HFFc6 (cell line): ENCODE results near the gene CELF6. TPM values are rescaled to one million over a fixed set of nuclear protein-coding genes. Genes with fewer than 3 reads are reported as not detected.

ENCODE experiments used
- DNase-seq: peaks from one replicate; pipeline ENCODE4 v3.0.0-alpha.2; 2018
- H3K27ac Mint-ChIP-seq: 2 replicates; pipeline ENCODE4 v1.8.0; 2020; ENCODE audit warnings: mild to moderate bottlenecking, mixed read lengths
- H3K27me3 Mint-ChIP-seq: 2 replicates; pipeline ENCODE4 v1.8.0; 2021; ENCODE audit warnings: mild to moderate bottlenecking, moderate library complexity, mixed read lengths; ENCODE audit not compliant: insufficient read depth
- H3K36me3 Mint-ChIP-seq: 2 replicates; pipeline ENCODE4 v1.8.0; 2021; ENCODE audit warnings: low read depth, mixed read lengths
- H3K4me1 Mint-ChIP-seq: 2 replicates; pipeline ENCODE4 v1.8.0; 2020; ENCODE audit warnings: low read depth, mixed read lengths
- H3K4me3 Mint-ChIP-seq: 2 replicates; pipeline ENCODE4 v1.8.0; 2020; ENCODE audit warnings: mild to moderate bottlenecking, moderate library complexity, mixed read lengths
- H3K9me3 Mint-ChIP-seq: 2 replicates; pipeline ENCODE4 v1.8.0; 2020; ENCODE audit warnings: mild to moderate bottlenecking, mixed read lengths
- total RNA-seq, 6 experiments: library from RNA; stranded (reverse); fragmentation: NEBNext Ultra II Directional; extraction: Animal tissue kit (Norgen Biotek cat#: 25700); gene quantifications; 2 replicates in 1 of 6; 3 replicates in 5 of 6; pipeline ENCODE4 v1.2.3, GENCODE V29; 2021
- TF ChIP-seq, protein P1 (sequence below): fragments of 200-600 bp; sonication (generic); IDR thresholded peaks from 2 replicates; pipeline ENCODE4 v1.5.0; 2021; ENCODE audit warnings: antibody characterized with exemption, mild to moderate bottlenecking

Gene CELF6
- total RNA-seq, 6 experiments from 2014 or later, result 0.11 to 0.14 (median 0.12) TPM; not detected in 2

DNA sequence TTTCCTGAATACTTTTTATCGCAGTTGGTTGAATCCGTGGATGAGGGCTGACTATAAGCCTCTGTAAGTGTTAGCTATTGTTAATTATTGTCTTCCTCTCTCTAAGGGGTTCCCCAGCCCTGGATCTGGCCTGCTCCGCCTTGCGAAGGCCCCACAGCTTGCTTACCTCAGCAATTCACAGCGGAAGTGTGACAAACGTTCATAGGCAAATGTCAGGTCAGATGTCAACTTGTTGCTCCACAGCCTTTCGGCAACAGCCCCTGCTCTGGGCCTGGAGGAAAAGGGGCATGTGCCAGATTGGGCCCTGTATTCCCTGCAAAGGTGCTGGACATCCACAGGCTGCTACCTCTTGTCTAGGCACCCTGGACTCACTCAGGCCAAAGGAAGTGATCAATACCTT, 25.3 kb upstream of the CELF6 start:
- no peak for DNase-seq
- H3K4me3 Mint-ChIP-seq, result no peak overlapping the region
- peaks cover 11% of the 10 kb centered on the region for H3K4me1 Mint-ChIP-seq
- H3K27ac Mint-ChIP-seq, result no peak overlapping the region
- peaks cover 20% of the 10 kb centered on the region for H3K36me3 Mint-ChIP-seq
- TF ChIP-seq, protein P1, sequence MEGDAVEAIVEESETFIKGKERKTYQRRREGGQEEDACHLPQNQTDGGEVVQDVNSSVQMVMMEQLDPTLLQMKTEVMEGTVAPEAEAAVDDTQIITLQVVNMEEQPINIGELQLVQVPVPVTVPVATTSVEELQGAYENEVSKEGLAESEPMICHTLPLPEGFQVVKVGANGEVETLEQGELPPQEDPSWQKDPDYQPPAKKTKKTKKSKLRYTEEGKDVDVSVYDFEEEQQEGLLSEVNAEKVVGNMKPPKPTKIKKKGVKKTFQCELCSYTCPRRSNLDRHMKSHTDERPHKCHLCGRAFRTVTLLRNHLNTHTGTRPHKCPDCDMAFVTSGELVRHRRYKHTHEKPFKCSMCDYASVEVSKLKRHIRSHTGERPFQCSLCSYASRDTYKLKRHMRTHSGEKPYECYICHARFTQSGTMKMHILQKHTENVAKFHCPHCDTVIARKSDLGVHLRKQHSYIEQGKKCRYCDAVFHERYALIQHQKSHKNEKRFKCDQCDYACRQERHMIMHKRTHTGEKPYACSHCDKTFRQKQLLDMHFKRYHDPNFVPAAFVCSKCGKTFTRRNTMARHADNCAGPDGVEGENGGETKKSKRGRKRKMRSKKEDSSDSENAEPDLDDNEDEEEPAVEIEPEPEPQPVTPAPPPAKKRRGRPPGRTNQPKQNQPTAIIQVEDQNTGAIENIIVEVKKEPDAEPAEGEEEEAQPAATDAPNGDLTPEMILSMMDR, result no peak
- H3K27me3 Mint-ChIP-seq, result no peaks in the 10 kb centered on the region; the same call in 1 of the 2 replicates
- no peaks in the 10 kb centered on the region for H3K9me3 Mint-ChIP-seq

DNA sequence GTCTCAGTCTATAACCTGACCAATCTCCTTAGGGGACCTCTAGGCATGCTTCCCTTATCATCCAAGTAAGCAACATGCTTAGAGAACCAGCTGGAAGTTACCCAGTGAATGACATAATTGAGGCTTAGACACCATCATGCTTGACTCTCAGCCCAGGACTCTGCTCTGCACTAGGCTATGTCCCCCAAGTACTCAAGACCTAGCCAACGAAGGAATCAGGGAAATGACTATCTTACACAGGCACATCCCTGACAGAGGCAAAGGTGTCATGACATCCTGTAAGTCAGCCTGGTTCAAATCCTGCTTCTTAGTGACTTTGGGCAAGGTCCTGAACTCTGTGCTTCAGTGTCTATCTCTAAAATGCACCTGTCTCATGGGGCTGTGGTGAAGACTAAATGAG, 24.6 kb upstream of the CELF6 start:
- TF ChIP-seq, protein P1, result no peak
- H3K4me1 Mint-ChIP-seq, result peaks cover 17% of the 10 kb centered on the region
- peaks cover 20% of the 10 kb centered on the region for H3K36me3 Mint-ChIP-seq
- no peaks in the 10 kb centered on the region for H3K9me3 Mint-ChIP-seq
- H3K27me3 Mint-ChIP-seq, result no peaks in the 10 kb centered on the region; the same call in 1 of the 2 replicates
- no peak overlapping the region for H3K4me3 Mint-ChIP-seq
- DNase-seq, result no peak
- no peak overlapping the region for H3K27ac Mint-ChIP-seq

DNA sequence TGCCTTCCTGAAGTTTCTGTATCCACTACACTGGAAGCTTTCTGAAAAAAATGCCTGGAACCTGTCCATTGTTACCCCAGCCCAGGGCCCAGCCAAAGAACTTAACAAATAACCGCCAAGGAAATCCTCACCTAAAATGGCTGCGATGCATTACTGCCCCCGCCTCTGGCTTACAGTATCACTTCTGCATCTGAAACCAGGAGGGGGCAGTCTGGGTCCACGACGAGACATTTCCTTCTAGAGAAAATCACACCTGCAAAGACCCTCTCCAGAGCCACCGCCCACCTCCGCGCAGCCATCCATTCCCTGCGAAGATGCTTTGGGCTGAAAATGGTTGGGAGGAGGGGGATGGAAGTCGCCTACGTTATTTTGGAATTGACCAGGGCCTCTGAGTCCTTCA, 22.4 kb upstream of the CELF6 start:
- Mint-ChIP-seq H3K4me1 (peaks cover 37% of the 10 kb centered on the region), H3K4me3 (no peak overlapping the region), H3K9me3 (no peaks in the 10 kb centered on the region), H3K27me3 (peaks cover 1% of the 10 kb centered on the region), H3K36me3 (peaks cover 7% of the 10 kb centered on the region), H3K27ac (no peak overlapping the region)
- TF ChIP-seq, protein P1, result peak; percentile 66
- no peak for DNase-seq

DNA sequence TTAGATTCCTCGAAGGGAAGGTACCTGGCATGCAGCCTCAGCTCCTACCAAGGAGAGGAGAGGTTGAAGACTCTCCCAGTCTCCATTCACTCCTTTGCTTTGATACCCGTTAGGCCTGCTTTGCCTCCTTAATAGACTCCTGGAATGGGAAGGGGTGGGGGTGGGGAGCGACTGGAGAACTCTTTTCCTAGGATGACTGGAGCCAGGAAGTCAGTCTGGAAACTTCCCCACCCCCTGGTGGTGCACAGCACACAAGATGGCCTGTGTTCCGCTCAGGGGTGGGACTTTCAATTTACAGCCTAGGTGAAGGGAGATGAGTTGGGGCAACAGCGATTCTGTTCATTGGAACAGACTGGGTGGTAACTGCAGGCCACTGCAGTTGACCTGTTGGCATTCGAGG, 21.4 kb upstream of the CELF6 start:
- H3K9me3 Mint-ChIP-seq, result no peaks in the 10 kb centered on the region
- DNase-seq, result no peak
- H3K4me3 Mint-ChIP-seq, result no peak overlapping the region
- TF ChIP-seq, protein P1, result peak; percentile 36
- no peak overlapping the region for H3K27ac Mint-ChIP-seq
- peaks cover 7% of the 10 kb centered on the region for H3K36me3 Mint-ChIP-seq
- peaks cover 37% of the 10 kb centered on the region for H3K4me1 Mint-ChIP-seq
- H3K27me3 Mint-ChIP-seq, result peaks cover 1% of the 10 kb centered on the region

DNA sequence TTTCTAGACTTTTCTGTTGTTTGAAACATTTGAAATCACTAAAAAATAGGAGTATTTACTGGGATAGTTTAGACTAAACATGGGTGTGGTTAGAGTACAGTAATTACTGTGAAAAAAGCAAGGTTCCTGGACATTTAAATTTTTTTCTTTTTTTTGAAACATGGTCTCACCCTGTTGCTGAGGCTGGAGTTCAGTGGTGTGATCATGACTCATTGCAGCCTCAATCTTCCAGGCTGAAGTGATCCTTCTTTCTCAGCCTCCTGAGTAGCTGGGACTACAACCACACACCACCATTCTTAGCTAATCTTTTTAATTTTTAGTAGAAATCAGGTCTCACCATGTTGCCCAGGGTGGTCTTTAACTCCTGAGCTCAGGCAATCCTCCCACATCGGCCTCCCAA, 20.4 kb upstream of the CELF6 start:
- peaks cover 2% of the 10 kb centered on the region; the same call in 1 of the 2 replicates for H3K36me3 Mint-ChIP-seq
- DNase-seq, result peak; percentile 25
- peak overlapping the region; percentile 92 for H3K27ac Mint-ChIP-seq
- TF ChIP-seq, protein P1, result no peak
- H3K4me1 Mint-ChIP-seq, result peaks cover 37% of the 10 kb centered on the region
- H3K4me3 Mint-ChIP-seq, result peak overlapping the region; percentile 66; the same call in 1 of the 2 replicates
- H3K27me3 Mint-ChIP-seq, result peaks cover 1% of the 10 kb centered on the region
- H3K9me3 Mint-ChIP-seq, result no peaks in the 10 kb centered on the region

DNA sequence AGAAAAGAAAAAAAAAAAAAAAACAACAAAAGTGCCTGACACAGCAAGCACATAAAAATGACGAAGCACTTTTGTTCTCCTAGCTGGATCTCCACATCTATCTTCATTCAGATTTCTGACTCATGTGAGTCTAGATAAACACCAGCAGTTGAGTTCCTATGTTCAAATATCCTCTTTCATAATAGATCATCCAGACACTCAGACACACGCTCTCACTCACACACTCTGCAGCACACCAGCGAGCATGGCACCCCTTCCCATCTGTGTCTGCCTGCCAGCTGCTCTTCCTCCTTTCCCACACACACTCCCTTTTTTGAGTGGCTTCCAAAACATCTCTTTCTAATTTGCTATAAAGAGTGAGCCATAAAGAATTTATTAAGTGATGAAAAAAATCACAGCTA, 19.8 kb upstream of the CELF6 start:
- TF ChIP-seq, protein P1, result no peak
- no peaks in the 10 kb centered on the region for H3K9me3 Mint-ChIP-seq
- peaks cover 43% of the 10 kb centered on the region for H3K4me1 Mint-ChIP-seq
- peaks cover 1% of the 10 kb centered on the region for H3K27me3 Mint-ChIP-seq
- peak overlapping the region; percentile 92 for H3K27ac Mint-ChIP-seq
- H3K36me3 Mint-ChIP-seq, result no peaks in the 10 kb centered on the region
- DNase-seq, result peak; percentile 96
- peak overlapping the region; percentile 66 for H3K4me3 Mint-ChIP-seq
